Fibroblast of the aortic adventitia (primary cell): ENCODE measurements around the gene TMEM232. TPM values are rescaled to one million over a fixed set of nuclear protein-coding genes. Genes with fewer than 3 reads are reported as not detected.
"Not testable (repeated sequence)": the region's sequence is repeated elsewhere in the genome, so short reads cannot be mapped to it uniquely, and the experiment has no call there.

Experiments
- DNase-seq: peaks from one replicate; pipeline ENCODE4 v3.0.0-alpha.2; 2010; ENCODE audit warnings: low read depth
- H3K4me3 ChIP-seq: 2 replicates; pipeline ENCODE4 v1.5.1; 2011; ENCODE audit warnings: low read depth, mild to moderate bottlenecking, control low read depth, low read length, moderate library complexity
- CTCF ChIP-seq: IDR thresholded peaks from 2 replicates; pipeline ENCODE4 v1.5.1; 2011; ENCODE audit warnings: mild to moderate bottlenecking, low read length, control low read depth, inconsistent platforms; ENCODE audit not compliant: insufficient read depth
- total RNA-seq: library from RNA; depleted of rRNA; stranded (reverse); fragments of >200 nt; gene quantifications from 2 replicates; pipeline ENCODE4 v1.2.3, GENCODE V29; 2012; ENCODE audit warnings: low replicate concordance

Gene TMEM232
- total RNA-seq, 1 donor, result 4.7 TPM

- H3K4me3 ChIP-seq, result no peak overlapping the region
- no peak for TF ChIP-seq CTCF
- DNase-seq, result no peak
Measured at GRCh38 chr5:110716247-110717245, 9.9 kb downstream of the TMEM232 start.

- no peak for DNase-seq
- no peak for TF ChIP-seq CTCF
- no peak overlapping the region for H3K4me3 ChIP-seq
Measured at GRCh38 chr5:110707260-110707844, 19.1 kb downstream of the TMEM232 start.

GRCh38 chr5:110705349-110705748, 21.1 kb downstream of the TMEM232 start:
- no peak overlapping the region for H3K4me3 ChIP-seq
- no peak for TF ChIP-seq CTCF
- DNase-seq, result no peak

GRCh38 chr5:110703481-110703880, 23.0 kb downstream of the TMEM232 start:
- DNase-seq, result no peak
- H3K4me3 ChIP-seq, result no peak overlapping the region
- TF ChIP-seq CTCF, result no peak

- no peak for TF ChIP-seq CTCF
- H3K4me3 ChIP-seq, result no peak overlapping the region
- DNase-seq, result no peak
Measured at GRCh38 chr5:110702704-110703103, 23.8 kb downstream of the TMEM232 start.

- no peak for DNase-seq
- no peak overlapping the region for H3K4me3 ChIP-seq
- no peak for TF ChIP-seq CTCF
Measured at GRCh38 chr5:110702300-110702699, 24.2 kb downstream of the TMEM232 start.

DNA sequence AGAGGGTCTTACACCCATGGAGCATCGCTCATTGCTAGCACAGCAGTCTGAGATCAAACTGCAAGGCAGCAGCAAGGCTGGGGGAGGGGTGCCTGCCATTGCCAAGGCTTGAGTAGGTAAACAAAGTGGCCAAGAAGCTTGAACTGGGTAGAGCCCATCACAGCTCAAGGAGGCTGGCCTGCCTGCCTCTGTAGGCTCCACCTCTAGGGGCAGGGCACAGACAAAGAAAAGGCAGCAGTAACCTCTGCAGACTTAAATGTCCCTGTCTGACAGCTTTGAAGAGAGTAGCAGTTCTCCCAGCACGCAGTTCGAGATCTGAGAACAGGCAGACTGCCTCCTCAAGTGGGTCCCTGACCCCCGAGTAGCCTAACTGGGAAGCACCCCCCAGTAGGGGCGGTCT, 33.8 kb downstream of the TMEM232 start:
- not testable (repeated sequence) for H3K4me3 ChIP-seq, DNase-seq

GRCh38 chr5:110690587-110690986, 35.9 kb downstream of the TMEM232 start:
- H3K4me3 ChIP-seq, DNase-seq: not testable (repeated sequence)
